HepG2 (cell line): Measurements from ENCODE around the gene PVALB. TPM values are rescaled to one million over a fixed set of nuclear protein-coding genes. Genes with fewer than 3 reads are reported as not detected.
A peak's percentile ranks its signal among the peaks of the same experiment; 100 is the strongest.

Source experiments
- ATAC-seq: fragments of 200-7000 bp; cut with Tn5 transposase; 3 replicates; pipeline ENCODE4 v1.9.1; 2020; ENCODE audit warnings: mild to moderate bottlenecking, moderate library complexity
- BruUV-seq: library from RNA; stranded (reverse); fragments of 400-500 nt; replicated peaks from 2 replicates; lab custom pipeline; 2021; lab: Mats Ljungman, UMichigan
- CTCF ChIA-PET: fragments of 300-600 bp; formaldehyde crosslinking; extraction: SDS; loops from one replicate; lab custom pipeline; 2021; ENCODE audit warnings: low total read pairs, inconsistent platforms, low intra/inter-chr PET ratio; lab: Yijun Ruan, JAX
- POLR2A ChIA-PET: fragments of 350-600 bp; sonication (Branson Sonifier 250); formaldehyde crosslinking; loops from one replicate; lab custom pipeline; 2020; ENCODE audit warnings: antibody characterized with exemption, inconsistent platforms; lab: Yijun Ruan, JAX
- DNase-seq: peaks from one replicate; pipeline ENCODE4 v3.0.0-alpha.2; 2015; ENCODE audit warnings: low spot score
- FAIRE-seq: peaks from 3 replicates; lab custom pipeline; 2011; peaks lifted over from hg19 to GRCh38; lab: Jason Lieb, UNC
- H2AFZ ChIP-seq: one replicate; pipeline ENCODE4 v1.6.1; 2011; ENCODE audit warnings: low read length, inconsistent platforms
- H3K27ac ChIP-seq: fragments of 300-600 bp; 3 replicates; pipeline ENCODE4 v1.8.0; 2011; ENCODE audit warnings: mixed run types, mild to moderate bottlenecking, mixed read lengths, low read length, inconsistent platforms; ENCODE audit not compliant: insufficient read depth; ENCODE audit errors: extremely low read length
- H3K27me3 ChIP-seq, 2 experiments: fragments of 200-600 bp in 1 of 2; 2 replicates in 1 of 2; 3 replicates in 1 of 2; pipeline versions ENCODE4 v1.6.0 to v1.8.0; 2011; ENCODE audit warnings: low read length in 2 of 2, mild to moderate bottlenecking in 2 of 2, moderate library complexity in 2 of 2, inconsistent platforms in 1 of 2; ENCODE audit not compliant: insufficient read depth in 2 of 2, control insufficient read depth in 1 of 2
- H3K36me3 ChIP-seq, 2 experiments: fragments of 200-600 bp in 1 of 2; replicated peaks in 1 of 2; 2 replicates in 1 of 2; 3 replicates in 1 of 2; pipeline versions ENCODE4 v1.5.1 to v1.8.0; 2011; ENCODE audit warnings: low read length in 2 of 2, inconsistent platforms in 1 of 2; ENCODE audit not compliant: insufficient read depth in 2 of 2, control insufficient read depth in 1 of 2
- H3K4me1 ChIP-seq: 2 replicates; pipeline ENCODE4 v1.5.1; 2012; ENCODE audit warnings: low read length, inconsistent platforms; ENCODE audit not compliant: insufficient read depth
- H3K4me2 ChIP-seq: 2 replicates; pipeline ENCODE4 v1.6.0; 2011; ENCODE audit warnings: low read depth, low read length, inconsistent platforms
- H3K4me3 ChIP-seq, 3 experiments: fragments of 200-600 bp in 1 of 3; sonication (generic), shearing (Covaris generic) in 1 of 3; replicated peaks in 1 of 3; 2 replicates each; pipeline ENCODE4 v1.5.1; 2011 to 2016; ENCODE audit warnings: low read length in 3 of 3, inconsistent platforms in 2 of 3, low read depth in 2 of 3, mild to moderate bottlenecking in 2 of 3, control low read depth in 1 of 3, mixed read lengths in 1 of 3; ENCODE audit not compliant: insufficient read depth in 1 of 3
- H3K79me2 ChIP-seq: one replicate; pipeline ENCODE4 v1.6.1; 2011; ENCODE audit warnings: low read length, inconsistent platforms; ENCODE audit not compliant: insufficient read depth
- H3K9ac ChIP-seq: 2 replicates; pipeline ENCODE4 v1.6.0; 2011; ENCODE audit warnings: mild to moderate bottlenecking, low read depth, low read length, inconsistent platforms; ENCODE audit not compliant: insufficient read depth
- H3K9me3 ChIP-seq: 2 replicates; pipeline ENCODE4 v1.5.1; 2012; ENCODE audit warnings: mild to moderate bottlenecking, low read length
- H4K20me1 ChIP-seq: 2 replicates; pipeline ENCODE4 v1.6.0; 2011; ENCODE audit warnings: inconsistent platforms, mild to moderate bottlenecking, low read length, moderate library complexity; ENCODE audit not compliant: insufficient read depth
- DR1 ChIP-seq: sonication (generic); formaldehyde crosslinking; IDR thresholded peaks from 2 replicates; pipeline ENCODE4 v1.8.0; 2021; ENCODE audit warnings: mild to moderate bottlenecking, missing genetic modification reagents, inconsistent platforms
- NFE2L2 ChIP-seq: fragments of 150-350 bp; IDR thresholded peaks from 2 replicates; pipeline ENCODE4 v1.6.1; 2014; ENCODE audit warnings: low read length
- TAF15 ChIP-seq: fragments of 200-400 bp; formaldehyde crosslinking; IDR thresholded peaks from one replicate; pipeline ENCODE4 v1.6.1; 2018; ENCODE audit warnings: mild to moderate bottlenecking, low read depth, low read length; ENCODE audit not compliant: poor library complexity, severe bottlenecking
- ZSCAN12 ChIP-seq: sonication (generic); formaldehyde crosslinking; IDR thresholded peaks from 2 replicates; pipeline ENCODE4 v1.9.0; 2021; ENCODE audit warnings: mild to moderate bottlenecking, missing genetic modification reagents
- WGBS: methylation state at CpG from one replicate; pipeline ENCODE4 v1.1.6; 2017; ENCODE audit warnings: low lambda C conversion rate; 5-methylcytosine and 5-hydroxymethylcytosine counted together
- in situ Hi-C: cut with HindIII; loops from 2 replicates; pipeline ENCODE4 v1.10.0; 2017; ENCODE audit warnings: low pct_unique_long_range_greater_than_20kb; ENCODE audit not compliant: extremely low pct_ligation_motif_present
- intact Hi-C: fragments of 100-400 bp; cut with micrococcal nuclease; formaldehyde crosslinking; loops from one replicate; pipeline ENCODE4 v1.10.0; 2022; ENCODE audit not compliant: unreplicated experiment
- polyA plus RNA-seq, 8 experiments: library from polyadenylated mRNA; depleted of rRNA in 3 of 8; stranded (reverse) in 7 of 8; unstranded in 1 of 8; fragments of >200 nt; fragmentation: Illumina TruSeq in 4 of 8; extraction: Trizol in 4 of 8; gene quantifications; 2 replicates each; pipeline versions ENCODE4 v1.2.1 to v1.2.3, GENCODE V29; 2011 to 2016; ENCODE audit warnings: low read depth in 4 of 8, missing spikeins in 1 of 8, mixed read lengths in 1 of 8; ENCODE audit not compliant: insufficient read depth in 1 of 8
- total RNA-seq, 5 experiments: library from RNA; depleted of rRNA; stranded (reverse); fragments of >200 nt; fragmentation: Illumina TruSeq; extraction: Trizol; gene quantifications; 2 replicates each; pipeline ENCODE4 v1.2.3, GENCODE V29; 2016; ENCODE audit warnings: low read depth in 1 of 5
- TF ChIP-seq, protein P1 (sequence below): IDR thresholded peaks from 2 replicates; pipeline ENCODE4 v1.6.1; 2016; ENCODE audit warnings: low read depth, missing genetic modification reagents, missing compliant biosample characterization
- TF ChIP-seq, protein P2 (sequence below): sonication (generic); formaldehyde crosslinking; IDR thresholded peaks from 2 replicates; pipeline ENCODE4 v1.8.0; 2022; ENCODE audit warnings: low read depth, missing genetic modification reagents
- TF ChIP-seq, protein P3 (sequence below), 2 experiments: IDR thresholded peaks; 2 replicates each; pipeline ENCODE4 v1.6.1; 2011 to 2012; ENCODE audit warnings: low read length in 2 of 2, borderline replicate concordance in 1 of 2, low read depth in 1 of 2, mild to moderate bottlenecking in 1 of 2, moderate library complexity in 1 of 2
- TF ChIP-seq, protein P4 (sequence below): sonication (generic); formaldehyde crosslinking; IDR thresholded peaks from 2 replicates; pipeline ENCODE4 v1.4.0; 2020; ENCODE audit warnings: missing genetic modification reagents

Gene PVALB
- total and polyA plus RNA-seq, 2 of the 13 experiments (the other 11 are each of a cell fraction or from before 2014, with no cell fraction given), result not detected

DNA sequence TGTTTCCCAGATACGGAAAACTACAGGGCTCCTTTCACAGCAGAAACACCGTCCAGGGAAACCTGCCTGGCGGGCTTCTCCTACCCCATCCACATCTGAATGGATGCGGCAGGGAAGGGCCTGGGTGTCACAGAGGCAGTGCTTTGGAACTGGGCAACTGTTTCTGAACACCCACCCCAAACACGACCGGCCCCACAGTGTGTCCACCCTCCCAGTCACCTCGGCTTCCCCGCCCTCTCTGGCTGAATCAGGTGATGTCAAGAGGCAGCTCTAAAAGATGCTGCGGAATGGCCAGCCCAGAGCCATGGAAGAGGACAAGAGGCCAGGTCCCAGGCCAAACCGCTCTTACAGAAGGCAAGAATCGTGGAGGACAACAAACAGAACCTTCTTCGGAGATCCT is 62.9 kb downstream of the PVALB start (continued):
- TF ChIP-seq, protein P1, sequence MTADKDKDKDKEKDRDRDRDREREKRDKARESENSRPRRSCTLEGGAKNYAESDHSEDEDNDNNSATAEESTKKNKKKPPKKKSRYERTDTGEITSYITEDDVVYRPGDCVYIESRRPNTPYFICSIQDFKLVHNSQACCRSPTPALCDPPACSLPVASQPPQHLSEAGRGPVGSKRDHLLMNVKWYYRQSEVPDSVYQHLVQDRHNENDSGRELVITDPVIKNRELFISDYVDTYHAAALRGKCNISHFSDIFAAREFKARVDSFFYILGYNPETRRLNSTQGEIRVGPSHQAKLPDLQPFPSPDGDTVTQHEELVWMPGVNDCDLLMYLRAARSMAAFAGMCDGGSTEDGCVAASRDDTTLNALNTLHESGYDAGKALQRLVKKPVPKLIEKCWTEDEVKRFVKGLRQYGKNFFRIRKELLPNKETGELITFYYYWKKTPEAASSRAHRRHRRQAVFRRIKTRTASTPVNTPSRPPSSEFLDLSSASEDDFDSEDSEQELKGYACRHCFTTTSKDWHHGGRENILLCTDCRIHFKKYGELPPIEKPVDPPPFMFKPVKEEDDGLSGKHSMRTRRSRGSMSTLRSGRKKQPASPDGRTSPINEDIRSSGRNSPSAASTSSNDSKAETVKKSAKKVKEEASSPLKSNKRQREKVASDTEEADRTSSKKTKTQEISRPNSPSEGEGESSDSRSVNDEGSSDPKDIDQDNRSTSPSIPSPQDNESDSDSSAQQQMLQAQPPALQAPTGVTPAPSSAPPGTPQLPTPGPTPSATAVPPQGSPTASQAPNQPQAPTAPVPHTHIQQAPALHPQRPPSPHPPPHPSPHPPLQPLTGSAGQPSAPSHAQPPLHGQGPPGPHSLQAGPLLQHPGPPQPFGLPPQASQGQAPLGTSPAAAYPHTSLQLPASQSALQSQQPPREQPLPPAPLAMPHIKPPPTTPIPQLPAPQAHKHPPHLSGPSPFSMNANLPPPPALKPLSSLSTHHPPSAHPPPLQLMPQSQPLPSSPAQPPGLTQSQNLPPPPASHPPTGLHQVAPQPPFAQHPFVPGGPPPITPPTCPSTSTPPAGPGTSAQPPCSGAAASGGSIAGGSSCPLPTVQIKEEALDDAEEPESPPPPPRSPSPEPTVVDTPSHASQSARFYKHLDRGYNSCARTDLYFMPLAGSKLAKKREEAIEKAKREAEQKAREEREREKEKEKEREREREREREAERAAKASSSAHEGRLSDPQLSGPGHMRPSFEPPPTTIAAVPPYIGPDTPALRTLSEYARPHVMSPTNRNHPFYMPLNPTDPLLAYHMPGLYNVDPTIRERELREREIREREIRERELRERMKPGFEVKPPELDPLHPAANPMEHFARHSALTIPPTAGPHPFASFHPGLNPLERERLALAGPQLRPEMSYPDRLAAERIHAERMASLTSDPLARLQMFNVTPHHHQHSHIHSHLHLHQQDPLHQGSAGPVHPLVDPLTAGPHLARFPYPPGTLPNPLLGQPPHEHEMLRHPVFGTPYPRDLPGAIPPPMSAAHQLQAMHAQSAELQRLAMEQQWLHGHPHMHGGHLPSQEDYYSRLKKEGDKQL (CRISPR knock-in tag), result no peak
- TF ChIP-seq, protein P2, sequence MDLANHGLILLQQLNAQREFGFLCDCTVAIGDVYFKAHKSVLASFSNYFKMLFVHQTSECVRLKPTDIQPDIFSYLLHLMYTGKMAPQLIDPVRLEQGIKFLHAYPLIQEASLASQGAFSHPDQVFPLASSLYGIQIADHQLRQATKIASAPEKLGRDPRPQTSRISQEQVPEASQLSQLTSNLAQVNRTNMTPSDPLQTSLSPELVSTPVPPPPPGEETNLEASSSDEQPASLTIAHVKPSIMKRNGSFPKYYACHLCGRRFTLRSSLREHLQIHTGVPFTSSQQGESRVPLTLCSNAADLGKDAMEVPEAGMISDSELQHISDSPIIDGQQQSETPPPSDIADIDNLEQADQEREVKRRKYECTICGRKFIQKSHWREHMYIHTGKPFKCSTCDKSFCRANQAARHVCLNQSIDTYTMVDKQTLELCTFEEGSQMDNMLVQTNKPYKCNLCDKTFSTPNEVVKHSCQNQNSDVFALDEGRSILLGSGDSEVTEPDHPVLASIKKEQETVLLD (CRISPR knock-in tag), result no peak

DNA sequence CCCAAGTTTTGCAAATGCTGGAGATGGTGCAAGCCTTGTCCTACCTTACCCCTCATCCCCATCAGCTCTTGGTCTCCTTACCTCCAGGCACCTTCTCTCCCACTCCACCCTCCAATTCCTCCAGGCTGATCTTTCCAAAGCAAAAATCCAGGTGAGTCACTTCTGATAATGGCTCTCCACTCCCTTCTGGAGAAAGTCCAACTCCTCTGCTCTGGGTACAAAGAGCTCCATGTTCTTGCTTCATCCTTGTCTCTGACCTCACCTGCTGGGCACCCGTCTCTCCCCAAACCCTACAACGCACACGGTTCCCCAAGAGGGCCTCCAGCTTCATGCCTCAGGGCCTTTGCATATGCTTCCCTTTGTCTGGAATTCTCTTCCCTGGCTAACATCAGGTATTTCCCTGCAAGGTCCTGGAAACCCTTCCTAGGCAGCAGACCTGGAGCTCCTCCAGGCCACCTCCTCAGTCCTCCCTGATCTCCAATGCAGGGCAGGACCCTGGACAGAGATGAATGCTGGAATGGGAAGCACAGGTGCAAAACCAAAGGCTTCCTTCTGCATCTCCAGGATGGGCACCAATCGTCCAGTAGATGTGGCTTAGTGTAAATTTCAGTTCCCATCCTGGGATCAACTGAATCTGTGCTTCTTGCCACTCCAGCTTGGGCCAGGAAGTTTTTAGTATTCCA is 63.6 kb downstream of the PVALB start:
- 0% methylated on average over 4 of the region's 4 CpGs for WGBS
- no peak overlapping the region for H3K27ac ChIP-seq
- no peaks in the 10 kb centered on the region for H3K9me3 ChIP-seq
- no peak for DNase-seq
- H3K9ac ChIP-seq, result no peak overlapping the region
- no peak overlapping the region for H2AFZ ChIP-seq
- H3K4me3 ChIP-seq, result no peak overlapping the region
- H3K36me3 ChIP-seq, result no peaks in the 10 kb centered on the region
- POLR2A ChIA-PET, result no interaction called here
- H4K20me1 ChIP-seq, result no peaks in the 10 kb centered on the region
- no peaks in the 10 kb centered on the region for H3K4me1 ChIP-seq
- in situ Hi-C loops, result no loop called here
- intact Hi-C loops, result no loop called here
- no peak for FAIRE-seq
- H3K27me3 ChIP-seq, result peaks cover 0 to 16% of the 10 kb centered on the region in 2 experiments; a peak in 4 of 5 replicates
- no peak for ATAC-seq
- CTCF ChIA-PET, result no interaction called here
- no peak overlapping the region for H3K4me2 ChIP-seq
- no peaks in the 10 kb centered on the region for H3K79me2 ChIP-seq
- BruUV-seq, result no TSS peak
- no peak for TF ChIP-seq TAF15
- TF ChIP-seq, protein P3, sequence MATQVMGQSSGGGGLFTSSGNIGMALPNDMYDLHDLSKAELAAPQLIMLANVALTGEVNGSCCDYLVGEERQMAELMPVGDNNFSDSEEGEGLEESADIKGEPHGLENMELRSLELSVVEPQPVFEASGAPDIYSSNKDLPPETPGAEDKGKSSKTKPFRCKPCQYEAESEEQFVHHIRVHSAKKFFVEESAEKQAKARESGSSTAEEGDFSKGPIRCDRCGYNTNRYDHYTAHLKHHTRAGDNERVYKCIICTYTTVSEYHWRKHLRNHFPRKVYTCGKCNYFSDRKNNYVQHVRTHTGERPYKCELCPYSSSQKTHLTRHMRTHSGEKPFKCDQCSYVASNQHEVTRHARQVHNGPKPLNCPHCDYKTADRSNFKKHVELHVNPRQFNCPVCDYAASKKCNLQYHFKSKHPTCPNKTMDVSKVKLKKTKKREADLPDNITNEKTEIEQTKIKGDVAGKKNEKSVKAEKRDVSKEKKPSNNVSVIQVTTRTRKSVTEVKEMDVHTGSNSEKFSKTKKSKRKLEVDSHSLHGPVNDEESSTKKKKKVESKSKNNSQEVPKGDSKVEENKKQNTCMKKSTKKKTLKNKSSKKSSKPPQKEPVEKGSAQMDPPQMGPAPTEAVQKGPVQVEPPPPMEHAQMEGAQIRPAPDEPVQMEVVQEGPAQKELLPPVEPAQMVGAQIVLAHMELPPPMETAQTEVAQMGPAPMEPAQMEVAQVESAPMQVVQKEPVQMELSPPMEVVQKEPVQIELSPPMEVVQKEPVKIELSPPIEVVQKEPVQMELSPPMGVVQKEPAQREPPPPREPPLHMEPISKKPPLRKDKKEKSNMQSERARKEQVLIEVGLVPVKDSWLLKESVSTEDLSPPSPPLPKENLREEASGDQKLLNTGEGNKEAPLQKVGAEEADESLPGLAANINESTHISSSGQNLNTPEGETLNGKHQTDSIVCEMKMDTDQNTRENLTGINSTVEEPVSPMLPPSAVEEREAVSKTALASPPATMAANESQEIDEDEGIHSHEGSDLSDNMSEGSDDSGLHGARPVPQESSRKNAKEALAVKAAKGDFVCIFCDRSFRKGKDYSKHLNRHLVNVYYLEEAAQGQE (IDR thresholded peaks at IDR 0.05; ENCODE audit: borderline replicate concordance in 1 of 2, low read depth in 1 of 2, low read length in 2 of 2), result peak; percentile 36 to 85
- no peak for TF ChIP-seq DR1 (CRISPR knock-in tag)
- TF ChIP-seq, protein P4, sequence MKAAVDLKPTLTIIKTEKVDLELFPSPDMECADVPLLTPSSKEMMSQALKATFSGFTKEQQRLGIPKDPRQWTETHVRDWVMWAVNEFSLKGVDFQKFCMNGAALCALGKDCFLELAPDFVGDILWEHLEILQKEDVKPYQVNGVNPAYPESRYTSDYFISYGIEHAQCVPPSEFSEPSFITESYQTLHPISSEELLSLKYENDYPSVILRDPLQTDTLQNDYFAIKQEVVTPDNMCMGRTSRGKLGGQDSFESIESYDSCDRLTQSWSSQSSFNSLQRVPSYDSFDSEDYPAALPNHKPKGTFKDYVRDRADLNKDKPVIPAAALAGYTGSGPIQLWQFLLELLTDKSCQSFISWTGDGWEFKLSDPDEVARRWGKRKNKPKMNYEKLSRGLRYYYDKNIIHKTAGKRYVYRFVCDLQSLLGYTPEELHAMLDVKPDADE (CRISPR knock-in tag), result no peak
- no peak for TF ChIP-seq NFE2L2
- no peak for TF ChIP-seq ZSCAN12 (CRISPR knock-in tag)
